ENCODE results near the gene RSPO1. TPM values are rescaled to one million over a fixed set of nuclear protein-coding genes. Genes with fewer than 3 reads are reported as not detected.

RSPO1 gene
- total RNA-seq, 1 donor from 2014 or later = not detected

GRCh38 chr1:37606481-37607263 is 28.0 kb downstream of the RSPO1 start:
- no peak overlapping the region for H3K4me2 ChIP-seq (ENCODE audit: low read length)

GRCh38 chr1:37605806-37606474 is 28.8 kb downstream of the RSPO1 start:
- H3K27me3 Mint-ChIP-seq (ENCODE audit: low read depth, unreplicated experiment) = peaks cover 36% of the 10 kb centered on the region
- Histone ChIP-seq H3K9ac (ENCODE audit: low read length) (no peak overlapping the region), H3K4me3 (ENCODE audit: insufficient read depth, low read depth, low read length) (no peak overlapping the region), H2AFZ (ENCODE audit: low read depth, low read length) (no peak overlapping the region), H3K36me3 (ENCODE audit: insufficient read depth, low read length) (no peaks in the 10 kb centered on the region), H3K27ac (ENCODE audit: low read depth, low read length) (no peak overlapping the region), H4K20me1 (ENCODE audit: insufficient read depth, low read length) (no peaks in the 10 kb centered on the region), H3K4me1 (ENCODE audit: insufficient read depth, low read length) (no peaks in the 10 kb centered on the region), H3K9me3 (ENCODE audit: insufficient read depth, low read depth, low read length) (no peaks in the 10 kb centered on the region), H3K27me3 (ENCODE audit: insufficient read depth, low read length) (peaks cover 43% of the 10 kb centered on the region), H3K4me2 (ENCODE audit: low read length) (no peak overlapping the region), H3K79me2 (ENCODE audit: insufficient read depth, low read length) (no peaks in the 10 kb centered on the region)
- no peak overlapping the region for H3K27ac Mint-ChIP-seq (ENCODE audit: unreplicated experiment)
- FAIRE-seq = no peak
- H3K36me3 Mint-ChIP-seq (ENCODE audit: low read depth, unreplicated experiment) = no peaks in the 10 kb centered on the region
- TF ChIP-seq CTCF (IDR thresholded peaks at IDR 0.05; ENCODE audit: insufficient read depth, low read depth, low read length) = no peak
- TF ChIP-seq EZH2 (IDR thresholded peaks at IDR 0.05; ENCODE audit: insufficient read depth, low read length) = no peak
- no peaks in the 10 kb centered on the region for H3K9me3 Mint-ChIP-seq (ENCODE audit: unreplicated experiment)
- no peak for DNase-seq (ENCODE audit: low read depth)
- no peaks in the 10 kb centered on the region for H3K4me1 Mint-ChIP-seq (ENCODE audit: low read depth, unreplicated experiment)
- H3K4me3 Mint-ChIP-seq (ENCODE audit: unreplicated experiment) = no peak overlapping the region

More at GRCh38 chr1:37606481-37607263, 28.0 kb downstream of the RSPO1 start:
- Histone ChIP-seq H3K9ac (ENCODE audit: low read length) (no peak overlapping the region), H3K27ac (ENCODE audit: low read depth, low read length) (no peak overlapping the region), H3K9me3 (ENCODE audit: insufficient read depth, low read depth, low read length) (no peaks in the 10 kb centered on the region), H3K27me3 (ENCODE audit: insufficient read depth, low read length) (peaks cover 37% of the 10 kb centered on the region), H3K4me3 (ENCODE audit: insufficient read depth, low read depth, low read length) (no peak overlapping the region), H2AFZ (ENCODE audit: low read depth, low read length) (no peak overlapping the region), H4K20me1 (ENCODE audit: insufficient read depth, low read length) (no peaks in the 10 kb centered on the region), H3K4me1 (ENCODE audit: insufficient read depth, low read length) (no peaks in the 10 kb centered on the region), H3K79me2 (ENCODE audit: insufficient read depth, low read length) (no peaks in the 10 kb centered on the region), H3K36me3 (ENCODE audit: insufficient read depth, low read length) (no peaks in the 10 kb centered on the region)
- H3K9me3 Mint-ChIP-seq (ENCODE audit: unreplicated experiment) = no peaks in the 10 kb centered on the region
- H3K4me3 Mint-ChIP-seq (ENCODE audit: unreplicated experiment) = no peak overlapping the region
- no peak overlapping the region for H3K27ac Mint-ChIP-seq (ENCODE audit: unreplicated experiment)
- H3K4me1 Mint-ChIP-seq (ENCODE audit: low read depth, unreplicated experiment) = no peaks in the 10 kb centered on the region
- DNase-seq (ENCODE audit: low read depth) (peak; percentile 6), FAIRE-seq (no peak)
- peaks cover 34% of the 10 kb centered on the region for H3K27me3 Mint-ChIP-seq (ENCODE audit: low read depth, unreplicated experiment)
- TF ChIP-seq EZH2 (IDR thresholded peaks at IDR 0.05; ENCODE audit: insufficient read depth, low read length) = no peak
- TF ChIP-seq CTCF (IDR thresholded peaks at IDR 0.05; ENCODE audit: insufficient read depth, low read depth, low read length) = no peak
- no peaks in the 10 kb centered on the region for H3K36me3 Mint-ChIP-seq (ENCODE audit: low read depth, unreplicated experiment)

Measured in astrocyte (in vitro differentiated cells and primary cell).